HUES48 (cell line): Measurements from ENCODE around the gene JMJD8.

Source experiments
- H3K27ac ChIP-seq: one replicate; pipeline ENCODE4 v1.7.0; 2013; ENCODE audit warnings: low read depth, low read length, inconsistent platforms
- H3K27me3 ChIP-seq: 2 replicates; pipeline ENCODE4 v1.6.1; 2013; ENCODE audit warnings: mild to moderate bottlenecking, low read length; ENCODE audit not compliant: control insufficient read depth, insufficient read depth
- H3K36me3 ChIP-seq: 2 replicates; pipeline ENCODE4 v1.6.1; 2013; ENCODE audit warnings: low read length; ENCODE audit not compliant: control insufficient read depth, insufficient read depth
- H3K4me1 ChIP-seq: 2 replicates; pipeline ENCODE4 v1.6.1; 2013; ENCODE audit warnings: mild to moderate bottlenecking, low read length; ENCODE audit not compliant: control insufficient read depth, insufficient read depth
- H3K4me3 ChIP-seq: 2 replicates; pipeline ENCODE4 v1.5.1; 2013; ENCODE audit warnings: mild to moderate bottlenecking, low read depth, low read length
- H3K9ac ChIP-seq: 2 replicates; pipeline ENCODE4 v1.6.1; 2013; ENCODE audit warnings: mild to moderate bottlenecking, low read depth, low read length, moderate library complexity
- H3K9me3 ChIP-seq: 2 replicates; pipeline ENCODE4 v1.6.1; 2013; ENCODE audit warnings: low read length; ENCODE audit not compliant: control insufficient read depth, insufficient read depth

JMJD8 gene

GRCh38 chr16:662095-662494, 22.0 kb downstream of the JMJD8 start:
- Histone ChIP-seq H3K36me3 (peaks cover 30% of the 10 kb centered on the region), H3K27me3 (no peaks in the 10 kb centered on the region), H3K4me1 (no peaks in the 10 kb centered on the region), H3K27ac (no peak overlapping the region), H3K9ac (no peak overlapping the region), H3K4me3 (no peak overlapping the region), H3K9me3 (no peaks in the 10 kb centered on the region)

GRCh38 chr16:661184-661821, 22.8 kb downstream of the JMJD8 start:
- no peaks in the 10 kb centered on the region for H3K9me3 ChIP-seq
- H3K36me3 ChIP-seq, result peaks cover 28% of the 10 kb centered on the region
- H3K4me1 ChIP-seq, result no peaks in the 10 kb centered on the region
- no peak overlapping the region for H3K4me3 ChIP-seq
- no peak overlapping the region for H3K27ac ChIP-seq
- H3K27me3 ChIP-seq, result no peaks in the 10 kb centered on the region
- no peak overlapping the region for H3K9ac ChIP-seq

DNA sequence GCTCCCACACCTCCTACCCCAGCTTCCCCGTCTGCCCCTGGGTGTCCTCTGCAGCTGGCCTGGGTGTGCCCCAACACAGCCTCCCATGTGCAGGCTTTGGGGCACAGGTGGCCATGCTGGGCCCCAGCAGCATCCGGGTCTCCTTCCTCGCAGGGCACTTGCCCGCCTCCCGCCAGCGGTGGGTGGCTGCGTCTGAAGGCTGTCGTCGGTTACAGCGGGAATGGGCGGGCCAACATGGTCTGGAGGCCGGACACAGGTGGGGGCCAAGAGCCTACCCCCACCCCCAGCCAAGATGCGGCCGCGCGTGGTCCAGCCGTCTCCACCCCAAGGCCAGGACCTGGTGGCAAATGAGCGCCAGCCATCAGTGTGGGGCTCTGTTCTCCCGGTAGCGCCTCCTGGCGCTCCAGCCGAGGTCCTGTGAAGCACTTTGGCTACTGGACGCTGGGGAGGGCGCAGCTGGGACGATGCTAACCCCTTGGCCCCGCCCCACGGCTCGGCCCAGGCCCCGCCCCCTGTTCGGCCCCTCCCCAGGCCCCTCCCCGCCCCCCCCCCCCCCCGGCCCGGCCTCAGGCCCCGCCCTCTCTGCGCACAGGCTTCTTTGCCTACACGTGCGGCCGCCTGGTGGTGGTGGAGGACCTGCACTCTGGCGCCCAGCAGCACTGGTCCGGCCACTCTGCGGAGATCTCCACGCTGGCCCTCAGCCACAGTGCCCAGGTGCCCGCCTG, 23.5 kb downstream of the JMJD8 start:
- H3K9me3 ChIP-seq, result no peaks in the 10 kb centered on the region
- no peak overlapping the region for H3K4me3 ChIP-seq
- peaks cover 30% of the 10 kb centered on the region for H3K36me3 ChIP-seq
- no peak overlapping the region for H3K9ac ChIP-seq
- no peak overlapping the region for H3K27ac ChIP-seq
- no peaks in the 10 kb centered on the region for H3K27me3 ChIP-seq
- H3K4me1 ChIP-seq, result no peaks in the 10 kb centered on the region

- no peak overlapping the region for H3K9ac ChIP-seq
These were observed 24.0 kb downstream of the JMJD8 start for GRCh38 chr16:660132-660458.

DNA sequence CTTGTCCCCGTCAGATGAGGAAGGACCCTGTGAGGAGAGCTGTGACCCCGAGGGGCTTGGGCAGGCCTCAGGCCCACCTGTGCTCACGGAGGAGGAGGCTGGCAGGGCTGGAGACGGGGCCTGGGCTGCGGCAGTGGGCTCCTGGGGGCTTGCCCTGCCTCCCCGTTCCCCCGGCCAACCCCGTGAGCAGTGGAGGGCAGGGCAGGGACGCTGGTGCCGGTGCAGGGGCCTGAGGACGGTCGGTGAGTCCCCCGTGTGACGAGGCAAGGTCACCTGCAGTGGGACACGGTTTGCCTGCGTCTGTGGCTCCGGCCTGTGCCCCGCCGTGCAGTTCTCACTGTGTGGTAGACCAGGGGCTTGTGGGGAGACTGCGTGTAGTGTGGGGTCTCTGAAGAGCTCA, 24.5 kb downstream of the JMJD8 start:
- Histone ChIP-seq H3K4me3 (no peak overlapping the region), H3K9ac (no peak overlapping the region), H3K36me3 (peaks cover 35% of the 10 kb centered on the region), H3K4me1 (no peaks in the 10 kb centered on the region), H3K9me3 (no peaks in the 10 kb centered on the region), H3K27me3 (no peaks in the 10 kb centered on the region), H3K27ac (no peak overlapping the region)

More at GRCh38 chr16:660132-660458, 24.0 kb downstream of the JMJD8 start:
- peaks cover 35% of the 10 kb centered on the region for H3K36me3 ChIP-seq
- no peaks in the 10 kb centered on the region for H3K27me3 ChIP-seq
- no peak overlapping the region for H3K4me3 ChIP-seq
- H3K9me3 ChIP-seq, result no peaks in the 10 kb centered on the region
- H3K27ac ChIP-seq, result no peak overlapping the region
- no peaks in the 10 kb centered on the region for H3K4me1 ChIP-seq

DNA sequence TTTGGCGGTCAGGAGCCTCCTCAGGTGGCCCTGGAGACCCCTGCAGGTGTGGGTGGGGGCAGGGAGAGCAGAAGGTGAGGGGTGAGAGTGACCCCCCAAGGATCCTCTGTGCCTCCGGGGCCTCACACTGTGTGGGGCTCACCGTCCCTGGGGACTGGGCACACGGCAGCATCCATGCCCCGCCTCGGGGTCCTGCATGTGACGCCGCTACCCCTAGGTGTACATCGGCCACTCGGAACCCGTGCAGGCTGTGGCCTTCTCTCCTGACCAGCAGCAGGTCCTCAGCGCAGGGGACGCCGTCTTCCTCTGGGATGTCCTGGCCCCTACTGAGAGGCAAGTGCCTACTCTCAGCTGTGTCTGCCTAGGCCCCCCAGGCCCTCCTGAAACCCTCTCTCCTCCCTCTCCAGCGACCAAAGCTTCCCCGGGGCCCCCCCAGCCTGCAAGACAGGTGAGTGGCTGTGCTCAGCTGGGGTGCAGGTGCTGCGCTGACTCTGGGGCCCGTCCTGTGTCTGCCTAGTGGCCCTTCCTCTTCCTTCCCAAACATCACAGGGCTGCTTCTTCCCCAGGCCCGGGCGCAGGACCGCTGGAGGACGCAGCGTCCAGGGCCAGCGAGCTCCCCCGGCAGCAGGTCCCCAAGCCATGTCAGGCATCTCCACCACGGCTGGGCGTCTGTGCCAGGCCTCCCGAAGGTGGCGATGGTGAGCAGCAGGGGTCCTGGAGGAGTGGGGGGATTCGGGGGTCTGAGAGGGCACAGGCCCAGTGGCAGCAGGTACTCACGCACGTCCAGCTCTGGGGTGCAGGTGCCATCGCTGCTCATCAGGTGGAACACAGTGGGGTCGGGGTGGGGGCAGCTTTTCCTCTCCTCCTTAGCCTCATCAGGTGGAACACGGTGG, 25.2 kb downstream of the JMJD8 start:
- no peak overlapping the region for H3K27ac ChIP-seq
- H3K27me3 ChIP-seq, result no peaks in the 10 kb centered on the region
- no peaks in the 10 kb centered on the region for H3K4me1 ChIP-seq
- peaks cover 37% of the 10 kb centered on the region for H3K36me3 ChIP-seq
- H3K4me3 ChIP-seq, result no peak overlapping the region
- H3K9me3 ChIP-seq, result no peaks in the 10 kb centered on the region
- H3K9ac ChIP-seq, result no peak overlapping the region

DNA sequence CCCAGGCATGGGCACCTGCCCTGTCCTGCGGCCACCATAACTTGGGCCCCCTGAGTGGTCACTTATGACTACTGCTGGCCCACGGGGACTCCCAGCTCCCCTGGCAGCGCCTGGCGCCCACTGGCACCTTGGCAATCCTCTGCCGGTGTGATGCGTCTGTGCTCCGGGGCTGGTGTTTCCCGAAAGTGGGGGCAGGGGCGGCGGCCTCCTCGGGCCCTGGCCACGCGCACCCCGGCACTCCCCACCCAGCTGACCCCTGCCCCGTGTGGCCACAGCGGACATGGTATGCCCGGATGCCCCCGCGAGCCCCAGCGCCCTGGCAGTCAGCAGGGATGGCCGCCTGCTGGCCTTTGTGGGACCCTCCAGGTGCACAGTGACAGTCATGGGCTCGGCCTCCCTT, 26.6 kb downstream of the JMJD8 start:
- no peaks in the 10 kb centered on the region for H3K27me3 ChIP-seq
- H3K4me3 ChIP-seq, result no peak overlapping the region
- no peaks in the 10 kb centered on the region for H3K4me1 ChIP-seq
- no peak overlapping the region for H3K27ac ChIP-seq
- no peak overlapping the region for H3K9ac ChIP-seq
- peaks cover 42% of the 10 kb centered on the region for H3K36me3 ChIP-seq
- no peaks in the 10 kb centered on the region for H3K9me3 ChIP-seq

GRCh38 chr16:654034-654433, 30.1 kb downstream of the JMJD8 start:
- Histone ChIP-seq H3K4me3 (no peak overlapping the region), H3K9ac (no peak overlapping the region), H3K27me3 (no peaks in the 10 kb centered on the region), H3K27ac (no peak overlapping the region), H3K4me1 (no peaks in the 10 kb centered on the region), H3K36me3 (peaks cover 41% of the 10 kb centered on the region), H3K9me3 (no peaks in the 10 kb centered on the region)

DNA sequence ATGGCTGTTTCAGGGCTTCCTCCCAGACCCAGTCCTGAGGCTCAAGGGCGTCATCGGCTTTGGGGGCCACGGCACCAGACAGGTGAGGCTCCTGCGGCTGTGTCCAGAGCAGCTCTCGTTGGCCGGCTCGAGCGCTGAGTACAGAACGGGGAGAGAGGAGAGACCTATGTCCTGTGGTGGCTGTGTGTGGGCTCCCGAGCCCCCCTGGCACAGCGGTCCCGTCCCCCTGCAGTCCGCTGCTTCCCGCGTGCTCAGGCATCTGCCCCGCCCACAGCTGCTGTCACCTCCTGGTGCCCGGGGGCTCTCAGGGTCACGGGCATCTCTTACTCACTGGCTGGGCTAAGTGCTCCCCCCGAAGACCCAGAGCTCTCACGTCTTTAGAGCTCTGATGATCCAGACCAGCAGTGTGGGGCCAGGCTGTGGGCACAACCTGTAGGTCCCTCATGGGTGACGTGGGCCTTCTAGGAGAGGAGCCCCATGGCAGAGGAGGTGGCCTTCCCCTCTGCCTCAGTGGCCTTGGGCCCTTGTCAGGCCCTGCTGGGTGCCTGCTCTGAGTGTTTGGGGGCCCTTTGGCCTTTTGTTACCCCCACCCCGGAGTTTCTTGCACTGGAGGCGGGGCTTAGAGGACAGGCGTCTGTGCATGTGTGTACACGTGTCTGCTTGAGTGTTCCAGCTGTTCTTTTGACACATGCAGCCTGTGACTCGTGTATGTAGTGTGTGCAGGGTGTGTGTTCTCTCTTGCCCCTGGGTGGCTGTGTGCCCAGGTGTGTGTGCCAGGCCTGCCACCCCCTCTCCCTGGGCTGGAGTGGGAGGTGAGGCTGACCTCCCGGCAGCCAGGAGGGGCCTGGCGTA, 31.5 kb downstream of the JMJD8 start:
- Histone ChIP-seq H3K27ac (no peak overlapping the region), H3K4me1 (peaks cover 4% of the 10 kb centered on the region; the same call in 1 of the 2 replicates), H3K4me3 (no peak overlapping the region), H3K36me3 (peaks cover 28% of the 10 kb centered on the region), H3K27me3 (no peaks in the 10 kb centered on the region), H3K9ac (no peak overlapping the region), H3K9me3 (no peaks in the 10 kb centered on the region)

GRCh38 chr16:651844-652243, 32.3 kb downstream of the JMJD8 start:
- no peaks in the 10 kb centered on the region for H3K9me3 ChIP-seq
- H3K9ac ChIP-seq, result no peak overlapping the region
- H3K4me1 ChIP-seq, result peaks cover 4% of the 10 kb centered on the region; the same call in 1 of the 2 replicates
- H3K4me3 ChIP-seq, result no peak overlapping the region
- no peak overlapping the region for H3K27ac ChIP-seq
- peaks cover 22% of the 10 kb centered on the region for H3K36me3 ChIP-seq
- no peaks in the 10 kb centered on the region for H3K27me3 ChIP-seq
